ENCODE results near the gene WDR54. TPM values are rescaled to one million over a fixed set of nuclear protein-coding genes. Genes with fewer than 3 reads are reported as not detected.

The WDR54 gene
- total and polyA plus RNA-seq, 11 donors, result 1.4 to 6.5 (median 3.0) TPM

- Histone ChIP-seq H3K9me3 (no peaks in the 10 kb centered on the region), H3K4me1 (peaks cover 0 to 10% (median 5%) of the 10 kb centered on the region in 12 donors), H3K27me3 (no peaks in the 10 kb centered on the region), H3K4me3 (no peak overlapping the region), H3K27ac (no peak overlapping the region), H3K36me3 (peaks cover 0 to 66% (median 55%) of the 10 kb centered on the region in 9 donors)
- ATAC-seq (no peak), DNase-seq (no peak)
- 78 to 84% (median 82%) methylated on average over 11 to 14 of the region's 14 CpGs for WGBS, 4 donors
- no peak for TF ChIP-seq CTCF (IDR thresholded peaks at IDR 0.05)
- no peak for TF ChIP-seq POLR2A (IDR thresholded peaks at IDR 0.05)
- intact Hi-C loops (cut with DNase I), result no loop called here
Measured at GRCh38 chr2:74426181-74426758, 4.7 kb downstream of the WDR54 start.

- 88 to 92% (median 89%) methylated on average over 3 of the region's 3 CpGs for WGBS, 4 donors
- ATAC-seq, result no peak
- H3K9me3 ChIP-seq, result no peaks in the 10 kb centered on the region
- H3K27ac ChIP-seq, result no peak overlapping the region
- no peaks in the 10 kb centered on the region for H3K4me1 ChIP-seq
- DNase-seq, result no peak
- TF ChIP-seq POLR2A (IDR thresholded peaks at IDR 0.05) (no peak), CTCF (IDR thresholded peaks at IDR 0.05) (no peak)
- H3K4me3 ChIP-seq, result no peak overlapping the region
- intact Hi-C loops (cut with DNase I), result no loop called here
- H3K27me3 ChIP-seq, result no peaks in the 10 kb centered on the region
- peaks cover 0 to 79% (median 67%) of the 10 kb centered on the region in 9 donors for H3K36me3 ChIP-seq
Measured at GRCh38 chr2:74427551-74427950, 6.0 kb downstream of the WDR54 start.

- intact Hi-C loops (cut with DNase I), result no loop called here
- H3K4me1 ChIP-seq, result no peaks in the 10 kb centered on the region
- no peak overlapping the region for H3K27ac ChIP-seq
- no peaks in the 10 kb centered on the region for H3K9me3 ChIP-seq
- ATAC-seq (no peak), DNase-seq (no peak)
- H3K36me3 ChIP-seq, result peaks cover 0 to 79% (median 67%) of the 10 kb centered on the region in 9 donors
- no peaks in the 10 kb centered on the region for H3K27me3 ChIP-seq
- TF ChIP-seq CTCF (IDR thresholded peaks at IDR 0.05) (no peak), POLR2A (IDR thresholded peaks at IDR 0.05) (no peak)
- WGBS, 4 donors, result 70 to 81% (median 74%) methylated on average over 5 of the region's 5 CpGs
- H3K4me3 ChIP-seq, result no peak overlapping the region
Measured at GRCh38 chr2:74428675-74429074, 7.1 kb downstream of the WDR54 start.

GRCh38 chr2:74429487-74430451, 8.2 kb downstream of the WDR54 start:
- H3K4me1 ChIP-seq, result no peaks in the 10 kb centered on the region
- intact Hi-C loops (cut with DNase I), result no loop called here
- H3K4me3 ChIP-seq, result no peak overlapping the region
- DNase-seq (no peak), ATAC-seq (no peak)
- WGBS, 4 donors, result 91 to 94% (median 92%) methylated on average over 15 to 18 of the region's 18 CpGs
- no peak for TF ChIP-seq CTCF (IDR thresholded peaks at IDR 0.05)
- TF ChIP-seq POLR2A (IDR thresholded peaks at IDR 0.05), result no peak
- H3K27me3 ChIP-seq, result no peaks in the 10 kb centered on the region
- H3K27ac ChIP-seq, result no peak overlapping the region
- H3K36me3 ChIP-seq, result peaks cover 0 to 78% (median 68%) of the 10 kb centered on the region in 9 donors
- H3K9me3 ChIP-seq, result no peaks in the 10 kb centered on the region

Data from heart left ventricle (tissue), 16 donors.